ENCODE measurements around the gene PCP2.

PCP2 gene

DNA sequence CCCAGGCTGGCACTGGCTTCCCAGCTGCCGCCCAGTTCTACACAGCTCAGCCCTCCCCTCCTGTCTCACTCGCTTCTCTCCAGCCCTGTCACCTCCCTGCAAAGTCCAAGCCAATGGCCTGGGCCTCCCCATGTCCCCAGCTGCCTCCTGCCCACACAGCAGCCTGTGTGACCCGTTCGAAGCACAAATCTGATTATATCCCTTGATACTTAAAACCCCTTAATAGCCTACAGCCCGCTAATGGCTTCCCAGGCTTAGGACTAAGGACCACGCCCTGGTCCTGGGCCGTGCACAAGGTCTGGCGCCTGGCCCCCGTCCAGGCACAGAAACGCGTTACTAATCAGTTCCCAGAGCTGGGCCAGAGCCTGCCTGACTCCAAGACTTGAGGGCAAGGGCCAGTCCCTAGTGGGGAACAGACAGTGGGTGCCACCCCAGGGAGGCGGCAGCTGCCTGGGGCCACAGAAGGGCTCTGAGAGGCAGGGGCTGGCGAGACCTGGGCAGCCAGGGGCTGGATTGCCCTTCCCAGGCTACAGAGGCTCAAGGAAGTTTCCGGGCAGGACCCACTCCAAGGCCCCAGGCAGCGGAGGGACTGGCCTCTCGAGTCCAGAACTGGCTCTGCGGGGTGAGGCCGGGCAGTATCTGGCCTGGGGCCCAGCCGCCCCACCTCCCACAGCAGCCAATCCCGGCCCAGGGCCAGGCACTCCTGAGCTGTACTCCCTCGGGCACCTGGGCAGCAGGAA is 14.6 kb downstream of the PCP2 start:
- no peak for DNase-seq (ENCODE audit: low spot score)

- DNase-seq (ENCODE audit: low spot score), result no peak
Observed at GRCh38 chr19:7618348-7618747, 15.2 kb downstream of the PCP2 start.

DNA sequence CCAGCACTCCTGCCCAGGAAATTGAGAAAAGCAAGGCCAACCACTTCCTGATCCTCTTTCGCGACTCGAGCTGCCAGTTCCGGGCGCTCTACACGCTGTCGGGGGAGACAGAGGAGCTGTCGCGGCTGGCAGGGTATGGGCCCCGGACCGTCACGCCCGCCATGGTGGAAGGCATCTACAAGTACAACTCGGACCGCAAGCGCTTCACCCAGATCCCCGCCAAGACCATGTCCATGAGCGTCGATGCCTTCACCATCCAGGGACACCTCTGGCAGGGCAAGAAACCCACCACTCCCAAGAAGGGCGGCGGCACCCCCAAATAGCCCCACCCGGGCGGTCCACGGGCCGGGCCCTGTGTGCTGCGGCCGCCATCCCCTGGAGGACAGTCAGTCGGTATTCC is 15.8 kb downstream of the PCP2 start:
- no peak for DNase-seq (ENCODE audit: low spot score)

DNA sequence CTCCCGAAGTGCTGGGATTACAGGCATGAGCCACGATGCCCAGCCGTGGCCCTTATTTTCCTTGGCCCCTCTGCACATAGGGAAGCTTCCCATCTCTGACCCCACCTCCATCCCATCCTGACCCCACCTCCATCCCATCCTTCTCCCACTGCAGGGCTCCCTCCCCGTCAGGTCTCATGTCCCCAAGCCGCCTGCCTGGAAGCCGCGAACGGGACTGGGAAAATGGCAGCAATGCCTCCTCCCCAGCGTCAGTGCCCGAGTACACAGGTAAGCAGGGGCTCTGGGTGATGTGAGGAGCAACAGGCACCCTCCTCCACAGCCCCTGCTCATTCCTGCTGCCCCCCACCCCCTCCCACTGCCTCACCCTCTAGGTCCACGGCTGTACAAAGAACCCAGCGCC is 16.3 kb downstream of the PCP2 start:
- DNase-seq (ENCODE audit: low spot score), result no peak

- DNase-seq (ENCODE audit: low spot score), result no peak
Observed at GRCh38 chr19:7614859-7615741, 18.4 kb downstream of the PCP2 start.

- no peak for DNase-seq (ENCODE audit: low spot score)
Observed at GRCh38 chr19:7612282-7613274, 20.9 kb downstream of the PCP2 start.

DNA sequence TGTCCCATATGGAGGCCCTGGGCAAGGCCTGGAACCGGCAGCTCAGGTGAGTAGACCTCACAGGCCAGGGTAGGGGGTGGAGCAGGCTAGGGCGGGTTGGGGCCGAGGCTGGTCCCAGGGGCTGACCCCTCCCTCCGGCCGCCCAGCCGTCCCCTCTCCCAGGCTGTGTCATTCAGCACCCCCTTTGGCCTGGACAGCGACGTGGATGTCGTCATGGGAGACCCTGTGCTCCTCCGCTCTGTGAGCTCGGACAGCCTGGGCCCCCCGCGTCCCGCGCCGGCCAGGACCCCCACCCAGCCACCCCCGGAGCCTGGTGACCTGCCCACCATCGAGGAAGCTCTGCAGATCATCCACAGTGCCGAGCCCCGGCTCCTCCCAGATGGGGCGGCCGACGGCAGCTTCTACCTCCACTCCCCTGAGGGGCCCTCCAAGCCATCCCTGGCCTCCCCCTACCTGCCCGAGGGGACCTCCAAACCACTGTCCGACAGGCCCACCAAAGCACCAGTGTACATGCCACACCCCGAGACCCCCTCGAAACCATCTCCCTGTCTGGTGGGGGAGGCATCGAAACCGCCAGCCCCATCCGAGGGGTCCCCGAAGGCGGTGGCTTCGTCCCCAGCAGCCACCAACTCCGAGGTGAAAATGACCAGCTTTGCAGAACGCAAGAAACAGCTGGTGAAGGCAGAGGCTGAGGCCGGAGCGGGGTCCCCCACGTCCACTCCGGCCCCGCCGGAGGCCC is 21.8 kb downstream of the PCP2 start:
- DNase-seq (ENCODE audit: low spot score), result no peak

GRCh38 chr19:7610491-7611240 is 22.9 kb downstream of the PCP2 start:
- no peak for DNase-seq (ENCODE audit: low spot score)

- no peak for DNase-seq (ENCODE audit: low spot score)
Observed at GRCh38 chr19:7607874-7608560, 25.5 kb downstream of the PCP2 start.

DNA sequence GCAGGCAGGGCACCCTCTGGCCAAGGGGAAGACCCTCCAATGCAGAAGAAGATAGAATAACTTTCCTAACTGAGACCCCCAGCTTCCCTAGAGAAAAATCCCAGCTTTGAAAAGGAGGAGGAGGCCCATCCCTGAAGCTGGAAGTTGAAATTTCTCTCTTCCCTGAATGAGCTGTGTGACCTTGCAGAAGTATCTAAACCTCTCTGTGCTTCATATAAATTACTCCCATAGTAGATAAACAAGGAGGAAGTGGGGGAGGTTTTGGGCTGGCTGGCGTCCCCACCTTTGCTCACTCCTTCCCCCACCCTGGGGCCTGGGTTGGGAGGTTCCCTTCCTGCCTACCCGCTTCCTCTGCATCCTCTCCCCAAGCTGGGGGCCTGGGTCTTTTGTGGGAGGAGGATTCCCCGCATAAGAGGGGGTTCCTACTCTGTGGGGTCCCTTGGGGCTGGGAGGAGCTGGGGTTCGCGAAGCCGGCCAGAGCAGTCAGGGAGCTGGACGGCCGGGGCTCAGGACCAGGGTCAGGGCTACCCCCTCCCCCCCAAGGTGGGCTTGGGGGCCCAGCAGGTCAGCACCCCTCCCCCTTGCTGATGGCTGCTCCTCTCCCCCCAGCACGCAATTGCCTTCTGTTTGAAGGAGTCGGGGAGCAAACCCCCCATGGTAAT is 26.2 kb downstream of the PCP2 start:
- no peak for DNase-seq (ENCODE audit: low spot score)

GRCh38 chr19:7606289-7606688 is 27.2 kb downstream of the PCP2 start:
- no peak for DNase-seq (ENCODE audit: low spot score)

DNA sequence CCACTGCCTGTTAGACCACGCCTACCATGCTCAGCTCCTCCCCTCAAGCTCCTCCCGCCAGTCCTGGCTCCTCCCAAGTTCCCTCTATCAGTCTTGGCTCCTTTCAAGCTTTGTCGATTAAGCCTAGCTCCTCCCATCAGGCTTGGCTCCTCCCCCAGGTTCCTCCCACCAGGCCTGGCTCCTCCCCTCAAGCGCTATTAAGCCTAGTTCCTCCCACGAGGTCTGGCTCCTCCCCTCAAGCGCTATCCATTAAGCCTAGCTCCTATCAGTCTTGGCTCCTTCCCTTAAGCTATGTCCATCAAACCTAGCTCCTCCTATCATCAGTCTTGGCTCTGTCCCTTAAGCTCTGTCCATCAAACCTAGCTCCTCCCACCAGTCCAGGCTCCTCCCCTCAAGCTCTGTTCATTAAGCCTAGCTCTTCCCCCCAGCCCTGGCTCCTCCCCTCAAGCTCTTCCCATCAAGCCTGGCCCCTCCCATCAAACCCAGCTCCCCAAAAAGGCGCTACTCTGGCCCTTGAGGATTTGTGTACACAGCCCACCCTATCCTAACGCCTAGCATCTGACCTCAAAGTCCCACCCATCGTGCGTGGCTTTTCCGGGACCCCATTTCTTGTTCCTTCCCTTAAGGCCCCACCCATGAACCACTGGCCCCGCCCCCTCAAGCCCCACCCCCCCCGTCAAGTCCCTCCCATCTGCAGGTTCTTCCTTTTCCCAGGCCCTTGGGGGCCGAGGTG is 27.9 kb downstream of the PCP2 start:
- DNase-seq (ENCODE audit: low spot score), result no peak

GRCh38 chr19:7603919-7604318 is 29.6 kb downstream of the PCP2 start:
- no peak for DNase-seq (ENCODE audit: low spot score)

DNA sequence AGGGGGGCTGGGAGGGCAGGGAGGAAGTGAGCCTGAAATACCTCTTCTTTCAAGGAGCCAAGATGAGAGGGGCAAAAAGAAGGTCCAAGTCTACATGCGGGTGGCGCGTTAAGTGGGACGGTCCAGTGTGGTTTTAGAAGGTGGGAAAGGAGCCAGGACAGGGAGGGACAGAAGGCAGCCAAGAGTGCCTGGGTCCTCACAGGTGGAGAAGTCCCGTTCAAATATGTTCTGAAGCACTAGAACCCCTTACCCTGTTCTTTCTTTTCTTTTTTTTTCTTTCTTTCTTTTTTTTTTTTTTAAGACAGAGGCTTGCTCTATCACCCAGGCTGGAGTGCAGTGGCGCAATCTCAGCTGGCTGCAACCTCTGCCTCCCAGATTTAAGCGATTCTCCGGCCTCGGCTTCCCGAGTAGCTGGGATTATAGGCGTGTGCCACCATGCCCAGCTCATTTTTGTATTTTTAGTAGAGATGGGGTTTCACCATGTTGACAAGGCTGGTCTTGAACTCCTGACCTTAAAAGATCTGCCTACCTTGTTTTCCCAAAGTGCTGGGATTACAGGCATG is 30.5 kb downstream of the PCP2 start:
- no peak for DNase-seq (ENCODE audit: low spot score)

GRCh38 chr19:7602240-7602934 is 31.1 kb downstream of the PCP2 start:
- no peak for DNase-seq (ENCODE audit: low spot score)

DNA sequence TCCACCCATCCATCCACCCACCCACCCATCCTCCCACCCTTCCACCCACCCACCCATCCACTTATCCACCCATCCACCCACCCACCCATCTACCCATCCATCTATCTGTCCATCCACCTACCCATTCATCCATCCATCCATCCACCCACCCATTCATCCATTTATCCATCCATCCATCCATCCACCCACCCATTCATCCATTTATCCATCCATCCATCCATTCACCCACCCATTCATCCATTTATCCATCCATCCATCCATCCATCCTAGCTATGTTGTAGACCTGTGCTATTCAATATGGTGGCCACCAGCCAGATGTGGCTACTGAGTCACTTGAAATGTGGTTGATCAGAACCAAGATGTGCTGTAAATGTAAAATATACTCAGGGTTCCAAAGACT is 32.8 kb downstream of the PCP2 start:
- no peak for DNase-seq (ENCODE audit: low spot score)

- no peak for DNase-seq (ENCODE audit: low spot score)
Observed at GRCh38 chr19:7598180-7598579, 35.3 kb downstream of the PCP2 start.

- DNase-seq (ENCODE audit: low spot score), result no peak
Observed at GRCh38 chr19:7597689-7598088, 35.8 kb downstream of the PCP2 start.

Data from CD4-positive, alpha-beta T cell treated with Interleukin-6 at 100 ng/mL for 8 hours (primary cell).